Left lobe of liver (tissue), 2 donors: ENCODE measurements around the gene ATP6V1C2. TPM values are rescaled to one million over a fixed set of nuclear protein-coding genes. Genes with fewer than 3 reads are reported as not detected.

Experiments
- ATAC-seq: fragments of 200-7000 bp; cut with Tn5 transposase; one replicate; pipeline ENCODE4 v1.9.1; 2020; ENCODE audit warnings: mild to moderate bottlenecking, moderate library complexity
- DNase-seq: peaks from one replicate; pipeline ENCODE4 v3.0.0-alpha.2; 2020; ENCODE audit warnings: low spot score
- total RNA-seq: library from RNA; stranded (reverse); gene quantifications from one replicate; pipeline ENCODE4 v1.2.1, GENCODE V29; 2021
- donor health status: DM: no; HTN: no; CAD: no; lungs with moderate emphysema.
- donor health status: DM: no; HTN: yes; CAD: no.

ATP6V1C2 gene
- total RNA-seq, 1 donor from 2014 or later: 0.10 TPM

DNA sequence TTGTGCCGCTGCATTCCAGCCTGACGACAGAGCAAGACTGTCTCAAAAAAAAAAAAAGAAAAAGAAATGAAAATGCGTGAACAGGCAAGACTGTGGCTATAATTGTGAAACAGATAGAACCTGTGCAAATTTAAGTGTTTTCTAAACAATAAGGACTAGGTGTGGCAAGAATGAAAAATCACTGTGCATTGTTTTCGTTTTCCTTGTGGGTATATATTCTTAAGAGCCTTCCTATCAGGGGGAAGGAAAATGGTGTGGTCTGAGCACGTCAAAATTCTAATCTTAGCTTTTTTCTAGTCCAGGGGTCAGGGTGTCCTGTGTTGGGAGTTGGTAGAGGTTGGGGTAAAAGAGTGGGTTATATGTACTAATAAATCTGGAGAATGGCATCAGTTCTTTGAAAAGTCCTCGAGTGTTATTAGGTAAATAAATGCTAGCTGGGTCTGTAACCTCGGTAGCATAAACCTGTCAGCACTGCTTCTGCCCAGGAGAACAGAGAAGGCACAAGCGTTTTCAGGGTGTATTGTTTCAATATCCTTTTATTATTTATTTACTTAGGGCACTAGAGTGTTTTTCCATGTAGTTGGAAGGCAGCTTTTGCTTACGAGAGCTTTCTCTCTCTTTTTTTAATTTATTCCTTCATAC, 11.6 kb downstream of the ATP6V1C2 start:
- ATAC-seq: no peak
- no peak for DNase-seq

- no peak for ATAC-seq
- DNase-seq: no peak
Measured at GRCh38 chr2:10733566-10733925, 12.1 kb downstream of the ATP6V1C2 start.

DNA sequence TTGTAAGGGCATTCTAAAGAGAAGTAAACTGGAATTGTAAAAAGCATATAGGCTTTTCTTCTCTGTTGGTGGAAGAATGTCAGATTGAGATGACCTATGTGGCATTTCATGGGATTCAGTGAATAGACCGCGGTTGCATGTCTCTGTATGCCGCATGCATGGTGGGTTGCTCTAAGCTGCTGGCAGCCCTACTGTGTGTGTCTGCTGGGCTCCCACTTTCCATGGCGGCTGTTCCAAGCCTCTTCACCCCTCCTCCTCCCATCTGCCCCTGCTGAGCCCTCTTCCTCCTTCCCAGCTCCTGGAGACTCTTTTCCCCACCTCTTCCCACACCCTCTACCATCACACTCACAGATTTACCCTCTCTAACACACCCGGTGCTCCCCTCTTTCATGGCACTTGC, 12.6 kb downstream of the ATP6V1C2 start:
- no peak for ATAC-seq
- DNase-seq: no peak

- DNase-seq (peak; percentile 61), ATAC-seq (peak; percentile 81)
Measured at GRCh38 chr2:10738192-10738591, 16.8 kb downstream of the ATP6V1C2 start.

GRCh38 chr2:10740226-10740625, 18.8 kb downstream of the ATP6V1C2 start:
- peak; percentile 58 for ATAC-seq
- DNase-seq: no peak

DNA sequence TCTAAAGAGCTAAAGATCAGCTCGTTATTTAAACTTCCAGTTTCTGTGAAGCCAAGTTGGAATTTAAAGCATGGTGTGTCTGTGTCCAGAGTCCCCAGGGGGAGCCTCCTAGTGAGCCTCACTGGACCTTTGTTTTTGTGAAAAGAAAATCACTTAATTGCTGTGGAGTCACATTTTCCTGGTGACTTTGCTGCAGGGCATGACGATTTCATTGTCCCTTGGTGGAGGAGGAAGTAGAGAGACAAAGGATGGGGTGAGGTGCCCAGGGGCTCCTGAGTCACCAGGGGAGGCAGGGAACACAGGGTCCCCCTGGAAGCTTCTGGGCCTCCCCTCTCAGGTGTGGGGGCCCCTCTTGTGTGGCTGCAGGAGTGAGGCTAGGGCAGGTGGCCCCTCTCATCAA, 19.7 kb downstream of the ATP6V1C2 start:
- DNase-seq (no peak), ATAC-seq (no peak)

DNA sequence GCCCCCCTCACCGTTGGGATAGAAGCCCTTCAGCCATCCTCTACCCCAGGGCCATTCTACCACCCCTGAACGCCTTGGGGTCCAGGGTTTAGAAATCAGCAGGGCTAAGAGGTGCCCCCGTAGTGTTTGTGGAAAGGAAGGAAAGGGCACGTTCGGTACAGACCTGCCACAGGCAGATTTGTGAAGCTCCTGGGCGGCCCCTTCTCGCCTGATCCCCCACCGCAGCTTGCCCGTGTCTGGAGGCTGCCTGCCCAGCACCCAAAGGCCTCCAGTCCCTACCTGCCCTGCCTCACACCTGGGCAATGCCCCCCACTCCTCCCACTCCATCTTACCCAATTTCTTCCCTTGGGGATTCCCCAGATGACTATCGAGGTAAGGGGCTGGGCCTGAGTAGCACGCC, 21.2 kb downstream of the ATP6V1C2 start:
- DNase-seq (no peak), ATAC-seq (no peak)

DNA sequence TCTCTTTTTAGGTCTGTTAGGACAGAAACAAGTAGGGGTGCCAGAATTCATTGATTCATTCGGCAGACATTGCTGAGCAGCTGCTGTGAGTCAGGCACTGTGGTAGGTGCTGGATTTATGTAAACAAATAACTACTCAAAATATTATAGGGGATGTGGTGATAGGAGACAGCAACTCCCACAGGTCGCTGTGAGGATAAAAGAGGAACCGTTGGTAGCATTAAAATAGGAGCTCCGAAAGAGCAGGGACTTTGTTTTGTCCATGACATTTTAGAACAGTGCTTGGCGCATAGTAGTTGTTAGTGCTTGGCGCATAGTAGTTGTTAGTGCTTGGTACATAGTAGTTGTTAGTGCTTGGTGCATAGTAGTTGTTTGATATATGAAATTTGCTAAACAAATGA, 29.2 kb downstream of the ATP6V1C2 start:
- no peak for ATAC-seq
- no peak for DNase-seq

GRCh38 chr2:10752236-10752635, 30.8 kb downstream of the ATP6V1C2 start:
- ATAC-seq (no peak), DNase-seq (no peak)

GRCh38 chr2:10753156-10753555, 31.7 kb downstream of the ATP6V1C2 start:
- DNase-seq (no peak), ATAC-seq (no peak)

DNA sequence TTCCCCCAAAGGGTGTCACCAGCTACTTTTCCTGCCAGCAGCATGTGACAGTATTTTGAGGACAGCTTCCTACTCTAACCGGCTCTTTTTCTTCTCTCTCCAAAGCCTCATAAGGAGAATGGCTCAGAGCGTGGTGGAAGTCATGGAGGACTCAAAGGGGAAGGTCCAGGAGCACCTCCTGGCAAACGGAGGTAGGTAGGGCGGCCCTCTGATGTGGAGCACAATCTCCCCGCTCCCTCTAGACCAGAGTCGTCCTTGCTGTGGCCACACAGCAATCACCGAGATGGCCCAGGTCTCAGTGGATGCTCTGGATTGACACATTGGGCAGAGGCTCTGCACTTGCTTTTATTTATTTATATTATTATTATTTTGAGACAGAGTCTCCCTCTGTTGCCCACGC, 32.4 kb downstream of the ATP6V1C2 start:
- no peak for DNase-seq
- no peak for ATAC-seq

- ATAC-seq: no peak
- no peak for DNase-seq
Measured at GRCh38 chr2:10755621-10756020, 34.2 kb downstream of the ATP6V1C2 start.

DNA sequence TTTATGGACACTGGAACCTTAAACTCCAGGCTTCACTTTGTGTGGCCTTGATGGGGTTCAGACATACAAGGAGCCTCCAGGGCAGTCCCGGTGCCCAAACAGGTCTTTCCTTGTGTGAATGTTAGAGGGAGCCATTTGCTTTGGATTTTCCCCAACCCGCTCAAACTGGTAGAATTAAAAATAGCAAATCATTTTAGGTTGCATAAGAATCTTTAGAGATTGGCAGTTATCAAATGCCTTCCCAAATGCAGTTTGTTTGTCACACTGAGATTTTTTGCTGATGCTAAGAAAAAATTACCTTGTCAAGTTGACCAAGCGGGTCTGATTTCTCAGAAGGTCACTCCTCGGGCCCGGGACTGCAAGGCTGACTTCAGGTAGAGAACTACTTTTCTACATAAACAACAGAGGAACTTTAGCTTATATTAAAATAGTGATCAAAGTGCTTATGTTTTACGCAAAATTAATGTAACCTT, 36.4 kb downstream of the ATP6V1C2 start:
- no peak for DNase-seq
- no peak for ATAC-seq

DNA sequence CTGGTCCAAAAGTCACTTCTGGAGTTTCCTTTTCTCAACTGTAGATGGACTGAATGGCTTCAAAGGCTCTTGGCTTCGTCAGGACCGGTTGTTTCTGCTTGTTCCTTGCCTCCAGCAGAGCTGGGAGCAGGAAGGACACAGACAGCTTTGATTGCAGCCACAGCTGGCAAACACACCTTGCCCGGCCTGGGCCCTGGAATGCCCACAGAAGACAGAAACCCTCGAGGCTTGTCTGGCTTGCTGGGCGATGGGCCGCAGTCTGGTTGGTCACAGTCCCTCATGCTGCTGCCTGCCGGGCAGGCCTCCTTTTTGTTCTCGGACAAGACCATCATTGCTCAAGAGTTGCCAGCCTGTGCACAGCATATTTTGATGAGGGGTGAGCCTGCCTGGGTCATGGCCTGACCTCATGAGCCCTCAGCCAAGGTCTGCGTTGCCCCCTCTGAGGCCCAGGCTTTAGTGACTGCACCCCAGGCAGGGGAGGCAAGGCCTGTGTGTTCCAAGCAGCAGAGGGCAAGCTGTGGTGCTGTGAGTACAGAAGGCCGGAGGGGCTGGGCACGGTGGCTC, 37.8 kb downstream of the ATP6V1C2 start:
- DNase-seq: no peak
- no peak for ATAC-seq

DNA sequence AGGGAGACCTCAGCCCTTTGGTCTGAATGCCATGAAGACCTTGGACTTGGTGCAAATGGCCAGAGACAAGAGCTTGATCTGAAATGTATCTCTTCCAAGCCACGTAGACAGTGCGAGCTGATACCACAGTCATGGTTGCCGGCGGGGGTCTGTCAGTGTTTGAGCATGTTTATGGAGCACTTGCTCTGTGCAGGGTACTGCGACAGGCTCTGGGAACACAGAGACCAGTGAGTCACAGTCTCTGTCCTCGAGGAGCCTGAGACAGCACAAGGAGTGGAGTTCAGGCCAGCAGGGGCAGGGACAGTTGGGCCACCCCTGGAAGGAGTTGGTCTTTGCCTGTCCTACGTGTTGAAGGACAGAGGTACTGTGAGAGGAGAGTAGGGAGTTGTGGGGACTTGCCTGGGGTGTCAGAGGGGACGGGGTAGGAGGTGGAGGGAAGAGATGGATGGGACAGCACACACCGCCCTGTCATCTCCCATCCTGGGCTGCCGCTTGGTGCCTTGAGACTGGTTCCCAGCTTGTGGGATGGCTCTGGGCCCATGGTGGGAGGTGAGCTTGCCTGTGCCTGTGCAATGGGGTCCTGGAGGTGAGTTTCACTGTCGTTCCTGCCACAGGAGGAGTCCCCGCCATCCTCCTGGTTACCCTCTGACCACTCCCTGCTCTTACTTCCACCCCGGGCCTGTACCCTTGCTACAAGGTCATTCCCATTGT, 39.5 kb downstream of the ATP6V1C2 start:
- DNase-seq (no peak), ATAC-seq (no peak)

DNA sequence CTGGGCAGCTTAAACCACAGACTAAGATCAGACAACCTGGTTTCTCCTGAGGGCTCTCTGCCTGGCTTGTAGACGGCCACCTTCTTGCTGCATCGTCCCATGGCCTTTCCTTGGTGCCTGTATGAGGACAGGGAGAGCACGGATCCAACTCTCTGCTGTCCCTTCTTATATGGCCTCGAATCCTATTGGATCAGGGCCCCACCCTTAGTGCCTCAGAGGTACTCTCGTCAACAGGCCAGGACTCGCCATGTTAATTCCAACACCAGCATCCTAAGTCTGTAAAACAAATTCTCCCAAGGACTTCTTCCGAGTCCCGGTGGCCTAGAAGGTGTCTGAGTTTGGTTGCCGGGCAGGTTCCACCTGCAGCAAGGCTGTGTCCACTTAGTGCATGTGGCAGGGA, 40.2 kb downstream of the ATP6V1C2 start:
- ATAC-seq (no peak), DNase-seq (no peak)

DNA sequence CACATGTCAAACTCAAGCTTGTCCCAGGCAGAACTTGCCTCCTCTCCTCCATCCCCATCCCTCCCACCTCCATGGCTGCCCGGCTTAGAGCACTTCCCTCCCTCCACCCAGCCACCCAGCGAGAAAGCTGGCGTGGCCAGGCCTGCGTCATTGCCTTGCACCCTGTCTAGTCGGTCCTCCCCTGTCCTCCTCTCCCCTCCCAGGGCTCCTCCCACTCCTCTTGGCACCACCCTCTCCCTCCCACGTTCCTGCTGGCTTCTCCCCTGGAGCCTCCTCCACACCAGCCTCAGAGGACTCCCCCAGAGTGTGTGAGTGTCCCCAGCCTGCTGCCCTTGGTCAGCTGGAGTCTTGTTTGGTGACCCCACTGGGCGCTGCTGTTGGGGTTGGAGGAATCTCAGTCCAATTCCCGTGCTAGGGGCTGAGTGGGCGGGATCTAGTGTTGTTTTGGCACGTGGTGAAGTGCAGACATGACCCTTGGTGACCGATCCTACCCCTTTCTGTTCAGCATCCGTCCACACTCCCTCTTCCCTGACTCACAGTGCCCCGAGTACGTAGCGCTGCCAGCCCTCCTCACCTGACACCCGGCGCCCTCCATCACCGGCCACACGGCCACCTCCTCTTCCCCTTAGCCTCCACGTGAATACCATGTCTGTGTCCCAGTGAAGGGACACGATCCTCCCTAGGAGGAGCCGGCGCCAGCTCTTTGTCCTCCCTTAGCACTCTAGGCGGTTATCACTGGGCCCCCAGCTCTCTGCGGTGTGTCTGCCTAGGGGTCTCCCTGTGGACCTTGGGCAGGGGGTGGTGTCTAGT, 41.4 kb downstream of the ATP6V1C2 start:
- DNase-seq (no peak), ATAC-seq (peak; percentile 31)

DNA sequence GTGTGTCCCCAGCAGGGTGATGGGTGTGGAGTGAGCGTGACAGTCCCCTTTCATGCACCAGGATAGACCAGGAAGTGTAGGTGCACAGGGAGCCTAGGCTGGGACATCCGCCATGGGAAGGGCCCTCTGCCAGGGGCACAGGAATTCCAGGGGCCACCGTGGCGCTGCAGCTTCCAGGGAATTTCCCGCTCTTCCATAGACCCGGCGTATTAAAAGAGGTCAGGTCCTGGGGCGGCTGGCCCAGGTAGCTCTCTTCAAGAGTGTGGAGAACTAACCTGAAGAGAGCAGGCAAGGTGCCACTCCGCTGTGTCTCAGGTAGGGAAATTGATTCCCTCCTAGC, 42.0 kb downstream of the ATP6V1C2 start:
- DNase-seq (no peak), ATAC-seq (no peak)

GRCh38 chr2:10764096-10764785, 42.8 kb downstream of the ATP6V1C2 start:
- ATAC-seq: no peak
- no peak for DNase-seq

- DNase-seq (no peak), ATAC-seq (no peak)
Measured at GRCh38 chr2:10764896-10765295, 43.5 kb downstream of the ATP6V1C2 start.

DNA sequence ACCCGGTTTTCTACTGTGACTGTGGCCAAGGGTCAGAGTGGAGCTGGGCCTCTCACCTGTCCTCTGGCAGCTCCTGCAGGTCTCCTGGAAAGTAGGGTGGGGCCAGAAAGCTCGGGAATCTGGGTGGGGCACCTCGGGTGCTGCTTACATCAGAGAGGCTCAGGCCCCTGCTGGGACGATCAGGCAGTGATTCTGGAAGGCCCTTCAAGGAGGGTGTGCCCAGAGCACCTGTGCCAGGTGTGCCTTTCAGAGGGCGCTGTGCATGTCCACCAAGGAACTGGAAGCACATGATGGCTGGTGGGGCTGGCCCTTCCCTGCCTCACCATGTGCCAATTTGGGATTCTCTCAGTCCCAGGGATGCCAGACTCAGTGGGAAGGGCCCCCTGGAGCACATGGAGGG, 44.0 kb downstream of the ATP6V1C2 start:
- ATAC-seq (no peak), DNase-seq (no peak)
